HepG2 (cell line): ENCODE results near the gene KIF6. TPM values are rescaled to one million over a fixed set of nuclear protein-coding genes. Genes with fewer than 3 reads are reported as not detected.

Experiments used
- ATAC-seq: fragments of 200-7000 bp; cut with Tn5 transposase; 3 replicates; pipeline ENCODE4 v1.9.1; 2020; ENCODE audit warnings: mild to moderate bottlenecking, moderate library complexity
- BruUV-seq: library from RNA; stranded (reverse); fragments of 400-500 nt; replicated peaks from 2 replicates; lab custom pipeline; 2021; lab: Mats Ljungman, UMichigan
- CTCF ChIA-PET: fragments of 300-600 bp; formaldehyde crosslinking; extraction: SDS; loops from one replicate; lab custom pipeline; 2021; ENCODE audit warnings: low total read pairs, inconsistent platforms, low intra/inter-chr PET ratio; lab: Yijun Ruan, JAX
- POLR2A ChIA-PET: fragments of 350-600 bp; sonication (Branson Sonifier 250); formaldehyde crosslinking; loops from one replicate; lab custom pipeline; 2020; ENCODE audit warnings: antibody characterized with exemption, inconsistent platforms; lab: Yijun Ruan, JAX
- DNase-seq: peaks from one replicate; pipeline ENCODE4 v3.0.0-alpha.2; 2015; ENCODE audit warnings: low spot score
- FAIRE-seq: peaks from 3 replicates; lab custom pipeline; 2011; peaks lifted over from hg19 to GRCh38; lab: Jason Lieb, UNC
- H2AFZ ChIP-seq: one replicate; pipeline ENCODE4 v1.6.1; 2011; ENCODE audit warnings: low read length, inconsistent platforms
- H3K27ac ChIP-seq: fragments of 300-600 bp; 3 replicates; pipeline ENCODE4 v1.8.0; 2011; ENCODE audit warnings: mixed run types, mild to moderate bottlenecking, mixed read lengths, low read length, inconsistent platforms; ENCODE audit not compliant: insufficient read depth; ENCODE audit errors: extremely low read length
- H3K27me3 ChIP-seq, 2 experiments: fragments of 200-600 bp in 1 of 2; 2 replicates in 1 of 2; 3 replicates in 1 of 2; pipeline versions ENCODE4 v1.6.0 to v1.8.0; 2011; ENCODE audit warnings: low read length in 2 of 2, mild to moderate bottlenecking in 2 of 2, moderate library complexity in 2 of 2, inconsistent platforms in 1 of 2; ENCODE audit not compliant: insufficient read depth in 2 of 2, control insufficient read depth in 1 of 2
- H3K36me3 ChIP-seq, 2 experiments: fragments of 200-600 bp in 1 of 2; replicated peaks in 1 of 2; 2 replicates in 1 of 2; 3 replicates in 1 of 2; pipeline versions ENCODE4 v1.5.1 to v1.8.0; 2011; ENCODE audit warnings: low read length in 2 of 2, inconsistent platforms in 1 of 2; ENCODE audit not compliant: insufficient read depth in 2 of 2, control insufficient read depth in 1 of 2
- H3K4me1 ChIP-seq: 2 replicates; pipeline ENCODE4 v1.5.1; 2012; ENCODE audit warnings: low read length, inconsistent platforms; ENCODE audit not compliant: insufficient read depth
- H3K4me2 ChIP-seq: 2 replicates; pipeline ENCODE4 v1.6.0; 2011; ENCODE audit warnings: low read depth, low read length, inconsistent platforms
- H3K4me3 ChIP-seq, 3 experiments: fragments of 200-600 bp in 1 of 3; sonication (generic), shearing (Covaris generic) in 1 of 3; replicated peaks in 1 of 3; 2 replicates each; pipeline ENCODE4 v1.5.1; 2011 to 2016; ENCODE audit warnings: low read length in 3 of 3, inconsistent platforms in 2 of 3, low read depth in 2 of 3, mild to moderate bottlenecking in 2 of 3, control low read depth in 1 of 3, mixed read lengths in 1 of 3; ENCODE audit not compliant: insufficient read depth in 1 of 3
- H3K79me2 ChIP-seq: one replicate; pipeline ENCODE4 v1.6.1; 2011; ENCODE audit warnings: low read length, inconsistent platforms; ENCODE audit not compliant: insufficient read depth
- H3K9ac ChIP-seq: 2 replicates; pipeline ENCODE4 v1.6.0; 2011; ENCODE audit warnings: mild to moderate bottlenecking, low read depth, low read length, inconsistent platforms; ENCODE audit not compliant: insufficient read depth
- H3K9me3 ChIP-seq: 2 replicates; pipeline ENCODE4 v1.5.1; 2012; ENCODE audit warnings: mild to moderate bottlenecking, low read length
- H4K20me1 ChIP-seq: 2 replicates; pipeline ENCODE4 v1.6.0; 2011; ENCODE audit warnings: inconsistent platforms, mild to moderate bottlenecking, low read length, moderate library complexity; ENCODE audit not compliant: insufficient read depth
- ATF7 ChIP-seq, 2 experiments: fragments of 450-650 bp in 1 of 2; sonication (generic) in 1 of 2; formaldehyde crosslinking in 1 of 2; IDR thresholded peaks; 2 replicates each; pipeline versions ENCODE4 v1.4.0 to v1.6.1; 2016 to 2020; ENCODE audit warnings: antibody characterized with exemption in 1 of 2, mild to moderate bottlenecking in 1 of 2, missing genetic modification reagents in 1 of 2
- EP300 ChIP-seq, 3 experiments: sonication (generic) in 1 of 3; formaldehyde crosslinking in 1 of 3; IDR thresholded peaks; 2 replicates each; pipeline versions ENCODE4 v1.5.1 to v1.6.1; 2011 to 2020; ENCODE audit warnings: low read depth in 2 of 3, low read length in 2 of 3, borderline replicate concordance in 1 of 3, improper control_type of control experiment in 1 of 3, mild to moderate bottlenecking in 1 of 3, missing genetic modification reagents in 1 of 3, moderate library complexity in 1 of 3
- FOXA3 ChIP-seq: IDR thresholded peaks from 2 replicates; pipeline ENCODE4 v1.6.1; 2016; ENCODE audit warnings: missing genetic modification reagents, missing compliant biosample characterization
- HNF4A ChIP-seq: sonication (generic); formaldehyde crosslinking; IDR thresholded peaks from 2 replicates; pipeline ENCODE4 v1.4.0; 2020; ENCODE audit warnings: missing genetic modification reagents
- MIXL1 ChIP-seq: IDR thresholded peaks from 2 replicates; pipeline ENCODE4 v1.6.1; 2016
- SOX5 ChIP-seq: IDR thresholded peaks from 2 replicates; pipeline ENCODE4 v1.6.1; 2016; ENCODE audit warnings: borderline replicate concordance
- WGBS: methylation state at CpG from one replicate; pipeline ENCODE4 v1.1.6; 2017; ENCODE audit warnings: low lambda C conversion rate; 5-methylcytosine and 5-hydroxymethylcytosine counted together
- in situ Hi-C: cut with HindIII; loops from 2 replicates; pipeline ENCODE4 v1.10.0; 2017; ENCODE audit warnings: low pct_unique_long_range_greater_than_20kb; ENCODE audit not compliant: extremely low pct_ligation_motif_present
- intact Hi-C: fragments of 100-400 bp; cut with micrococcal nuclease; formaldehyde crosslinking; loops from one replicate; pipeline ENCODE4 v1.10.0; 2022; ENCODE audit not compliant: unreplicated experiment
- polyA plus RNA-seq, 8 experiments: library from polyadenylated mRNA; depleted of rRNA in 3 of 8; stranded (reverse) in 7 of 8; unstranded in 1 of 8; fragments of >200 nt; fragmentation: Illumina TruSeq in 4 of 8; extraction: Trizol in 4 of 8; gene quantifications; 2 replicates each; pipeline versions ENCODE4 v1.2.1 to v1.2.3, GENCODE V29; 2011 to 2016; ENCODE audit warnings: low read depth in 4 of 8, missing spikeins in 1 of 8, mixed read lengths in 1 of 8; ENCODE audit not compliant: insufficient read depth in 1 of 8
- total RNA-seq, 5 experiments: library from RNA; depleted of rRNA; stranded (reverse); fragments of >200 nt; fragmentation: Illumina TruSeq; extraction: Trizol; gene quantifications; 2 replicates each; pipeline ENCODE4 v1.2.3, GENCODE V29; 2016; ENCODE audit warnings: low read depth in 1 of 5
- TF ChIP-seq, protein P1 (sequence below): sonication (generic); formaldehyde crosslinking; IDR thresholded peaks from 2 replicates; pipeline ENCODE4 v1.8.1; 2022; ENCODE audit warnings: mild to moderate bottlenecking, missing genetic modification reagents
- TF ChIP-seq, protein P2 (sequence below): sonication (generic); formaldehyde crosslinking; IDR thresholded peaks from 2 replicates; pipeline ENCODE4 v1.4.0; 2020; ENCODE audit warnings: missing genetic modification reagents, borderline replicate concordance
- TF ChIP-seq, protein P3 (sequence below): sonication (generic); formaldehyde crosslinking; conservative IDR thresholded peaks from 2 replicates; pipeline ENCODE4 v1.4.0; 2020; ENCODE audit warnings: mild to moderate bottlenecking, missing genetic modification reagents, moderate library complexity

KIF6 gene
- total and polyA plus RNA-seq, 2 of the 13 experiments (the other 11 are each of a cell fraction or from before 2014, with no cell fraction given) = 0.04 to 0.27 TPM

DNA sequence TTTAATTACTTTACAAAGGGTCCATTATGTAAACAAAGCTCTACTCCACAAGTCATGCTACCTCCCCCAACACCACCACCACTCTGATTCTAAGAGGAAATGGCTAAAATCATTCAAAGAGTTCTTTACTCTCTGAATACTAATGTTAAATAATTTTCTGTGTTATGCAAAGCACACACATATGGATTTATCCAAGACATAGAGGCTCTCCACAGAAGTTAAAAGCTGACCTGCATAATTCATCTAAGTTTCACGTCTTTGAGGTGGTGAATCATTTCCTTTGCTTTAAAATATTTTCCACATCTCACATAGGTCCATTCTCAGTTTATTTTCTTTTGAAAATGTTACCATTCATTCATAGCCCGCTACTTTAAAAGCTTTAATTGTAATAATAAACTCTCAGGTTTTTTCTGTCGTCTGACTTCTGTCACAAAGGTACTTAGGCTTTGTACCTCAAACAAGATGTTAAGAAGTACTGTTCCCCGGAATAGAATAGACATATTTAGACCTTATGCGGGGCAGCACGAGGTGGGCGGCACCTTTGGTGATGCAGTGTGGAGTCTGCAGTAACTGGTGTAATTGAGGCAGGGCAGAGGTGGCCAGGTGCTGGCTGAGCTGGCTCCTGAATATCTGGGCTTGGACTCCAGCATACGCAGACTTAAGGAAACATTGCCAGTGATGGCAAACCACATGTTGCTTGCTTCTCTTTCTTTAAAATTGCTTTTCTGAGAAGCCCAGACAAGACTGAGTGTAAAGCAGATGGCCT is 55.8 kb downstream of the KIF6 start:
- ATAC-seq (peak; percentile 60), FAIRE-seq (no peak), DNase-seq (peak; percentile 30)
- no peaks in the 10 kb centered on the region for H3K36me3 ChIP-seq
- ChIA-PET CTCF (no interaction called here), POLR2A (no interaction called here)
- under 1% methylated on average over 8 of the region's 8 CpGs for WGBS
- intact Hi-C loops (no loop called here), in situ Hi-C loops (no loop called here)
- no peaks in the 10 kb centered on the region for H4K20me1 ChIP-seq
- H3K4me2 ChIP-seq = peak overlapping the region; percentile 25
- no peaks in the 10 kb centered on the region for H3K27me3 ChIP-seq
- H3K9me3 ChIP-seq = peaks cover 10% of the 10 kb centered on the region; the same call in 1 of the 2 replicates
- no peak overlapping the region for H2AFZ ChIP-seq
- H3K79me2 ChIP-seq = no peaks in the 10 kb centered on the region
- H3K9ac ChIP-seq = no peak overlapping the region
- BruUV-seq = no TSS peak
- TF ChIP-seq FOXA3 (CRISPR knock-in tag) (peak; percentile 30; the same call in 1 of the 2 replicates), MIXL1 (peak; percentile 27; the same call in 1 of the 2 replicates), EP300 (IDR thresholded peaks at IDR 0.05; ENCODE audit: low read depth in 2 of 2, low read length in 2 of 2) (peak in 1 of 2 experiments; percentile 32; a peak in 1 of 4 replicates), EP300 (CRISPR knock-in tag; IDR thresholded peaks at IDR 0.05; ENCODE audit: borderline replicate concordance) (no peak), HNF4A (CRISPR knock-in tag) (peak; percentile 22), SOX5 (0 out of 2 replicates have a peak, but pooled peaks have one; percentile 18), ATF7 (IDR thresholded peaks at IDR 0.05) (no peak), ATF7 (CRISPR knock-in tag; IDR thresholded peaks at IDR 0.05) (no peak)
- TF ChIP-seq, protein P1, sequence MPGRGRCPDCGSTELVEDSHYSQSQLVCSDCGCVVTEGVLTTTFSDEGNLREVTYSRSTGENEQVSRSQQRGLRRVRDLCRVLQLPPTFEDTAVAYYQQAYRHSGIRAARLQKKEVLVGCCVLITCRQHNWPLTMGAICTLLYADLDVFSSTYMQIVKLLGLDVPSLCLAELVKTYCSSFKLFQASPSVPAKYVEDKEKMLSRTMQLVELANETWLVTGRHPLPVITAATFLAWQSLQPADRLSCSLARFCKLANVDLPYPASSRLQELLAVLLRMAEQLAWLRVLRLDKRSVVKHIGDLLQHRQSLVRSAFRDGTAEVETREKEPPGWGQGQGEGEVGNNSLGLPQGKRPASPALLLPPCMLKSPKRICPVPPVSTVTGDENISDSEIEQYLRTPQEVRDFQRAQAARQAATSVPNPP = no peak
- TF ChIP-seq, protein P2, sequence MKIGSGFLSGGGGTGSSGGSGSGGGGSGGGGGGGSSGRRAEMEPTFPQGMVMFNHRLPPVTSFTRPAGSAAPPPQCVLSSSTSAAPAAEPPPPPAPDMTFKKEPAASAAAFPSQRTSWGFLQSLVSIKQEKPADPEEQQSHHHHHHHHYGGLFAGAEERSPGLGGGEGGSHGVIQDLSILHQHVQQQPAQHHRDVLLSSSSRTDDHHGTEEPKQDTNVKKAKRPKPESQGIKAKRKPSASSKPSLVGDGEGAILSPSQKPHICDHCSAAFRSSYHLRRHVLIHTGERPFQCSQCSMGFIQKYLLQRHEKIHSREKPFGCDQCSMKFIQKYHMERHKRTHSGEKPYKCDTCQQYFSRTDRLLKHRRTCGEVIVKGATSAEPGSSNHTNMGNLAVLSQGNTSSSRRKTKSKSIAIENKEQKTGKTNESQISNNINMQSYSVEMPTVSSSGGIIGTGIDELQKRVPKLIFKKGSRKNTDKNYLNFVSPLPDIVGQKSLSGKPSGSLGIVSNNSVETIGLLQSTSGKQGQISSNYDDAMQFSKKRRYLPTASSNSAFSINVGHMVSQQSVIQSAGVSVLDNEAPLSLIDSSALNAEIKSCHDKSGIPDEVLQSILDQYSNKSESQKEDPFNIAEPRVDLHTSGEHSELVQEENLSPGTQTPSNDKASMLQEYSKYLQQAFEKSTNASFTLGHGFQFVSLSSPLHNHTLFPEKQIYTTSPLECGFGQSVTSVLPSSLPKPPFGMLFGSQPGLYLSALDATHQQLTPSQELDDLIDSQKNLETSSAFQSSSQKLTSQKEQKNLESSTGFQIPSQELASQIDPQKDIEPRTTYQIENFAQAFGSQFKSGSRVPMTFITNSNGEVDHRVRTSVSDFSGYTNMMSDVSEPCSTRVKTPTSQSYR = 0 out of 2 replicates have a peak, but pooled peaks have one; percentile 14
- TF ChIP-seq, protein P3, sequence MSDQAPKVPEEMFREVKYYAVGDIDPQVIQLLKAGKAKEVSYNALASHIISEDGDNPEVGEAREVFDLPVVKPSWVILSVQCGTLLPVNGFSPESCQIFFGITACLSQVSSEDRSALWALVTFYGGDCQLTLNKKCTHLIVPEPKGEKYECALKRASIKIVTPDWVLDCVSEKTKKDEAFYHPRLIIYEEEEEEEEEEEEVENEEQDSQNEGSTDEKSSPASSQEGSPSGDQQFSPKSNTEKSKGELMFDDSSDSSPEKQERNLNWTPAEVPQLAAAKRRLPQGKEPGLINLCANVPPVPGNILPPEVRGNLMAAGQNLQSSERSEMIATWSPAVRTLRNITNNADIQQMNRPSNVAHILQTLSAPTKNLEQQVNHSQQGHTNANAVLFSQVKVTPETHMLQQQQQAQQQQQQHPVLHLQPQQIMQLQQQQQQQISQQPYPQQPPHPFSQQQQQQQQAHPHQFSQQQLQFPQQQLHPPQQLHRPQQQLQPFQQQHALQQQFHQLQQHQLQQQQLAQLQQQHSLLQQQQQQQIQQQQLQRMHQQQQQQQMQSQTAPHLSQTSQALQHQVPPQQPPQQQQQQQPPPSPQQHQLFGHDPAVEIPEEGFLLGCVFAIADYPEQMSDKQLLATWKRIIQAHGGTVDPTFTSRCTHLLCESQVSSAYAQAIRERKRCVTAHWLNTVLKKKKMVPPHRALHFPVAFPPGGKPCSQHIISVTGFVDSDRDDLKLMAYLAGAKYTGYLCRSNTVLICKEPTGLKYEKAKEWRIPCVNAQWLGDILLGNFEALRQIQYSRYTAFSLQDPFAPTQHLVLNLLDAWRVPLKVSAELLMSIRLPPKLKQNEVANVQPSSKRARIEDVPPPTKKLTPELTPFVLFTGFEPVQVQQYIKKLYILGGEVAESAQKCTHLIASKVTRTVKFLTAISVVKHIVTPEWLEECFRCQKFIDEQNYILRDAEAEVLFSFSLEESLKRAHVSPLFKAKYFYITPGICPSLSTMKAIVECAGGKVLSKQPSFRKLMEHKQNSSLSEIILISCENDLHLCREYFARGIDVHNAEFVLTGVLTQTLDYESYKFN (CRISPR knock-in tag) = peak; percentile 69
- H3K4me3 ChIP-seq = no peak overlapping the region; a peak in 1 of 6 replicates
- H3K4me1 ChIP-seq = peaks cover 26% of the 10 kb centered on the region
- H3K27ac ChIP-seq = no peak overlapping the region
